ENCODE data around the gene MBP. TPM values are rescaled to one million over a fixed set of nuclear protein-coding genes. Genes with fewer than 3 reads are reported as not detected.

MBP gene
- total and polyA plus RNA-seq, 10 of the 15 experiments (the other 5 are each of a cell fraction or from before 2014, with no cell fraction given), result 12.2 to 67.8 (median 42.1) TPM

DNA sequence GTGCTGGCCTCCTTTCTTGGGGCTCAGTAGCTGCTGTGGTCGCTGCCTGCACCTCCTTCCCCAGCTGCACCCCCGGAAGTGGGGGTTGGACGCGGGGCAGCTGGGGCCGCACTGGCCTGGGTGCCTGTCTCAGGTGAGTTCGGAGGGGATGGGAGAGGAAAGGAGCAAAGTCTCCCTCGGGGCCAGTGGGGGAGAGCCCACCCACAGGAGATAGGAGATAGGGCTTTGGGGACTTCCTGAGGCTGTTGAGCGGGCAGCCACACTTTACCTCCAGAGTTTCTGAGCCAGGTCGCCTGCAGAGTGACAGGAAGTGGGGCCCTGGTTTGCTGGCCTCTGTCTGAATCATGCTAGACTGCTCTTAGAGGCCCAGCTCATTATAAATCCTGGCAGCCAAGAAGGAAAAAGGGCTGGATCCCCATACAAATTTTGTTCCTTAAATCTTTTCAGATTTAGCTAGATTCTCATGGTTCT, 8.1 kb downstream of the MBP start (continued):
- TF ChIP-seq, protein P1, sequence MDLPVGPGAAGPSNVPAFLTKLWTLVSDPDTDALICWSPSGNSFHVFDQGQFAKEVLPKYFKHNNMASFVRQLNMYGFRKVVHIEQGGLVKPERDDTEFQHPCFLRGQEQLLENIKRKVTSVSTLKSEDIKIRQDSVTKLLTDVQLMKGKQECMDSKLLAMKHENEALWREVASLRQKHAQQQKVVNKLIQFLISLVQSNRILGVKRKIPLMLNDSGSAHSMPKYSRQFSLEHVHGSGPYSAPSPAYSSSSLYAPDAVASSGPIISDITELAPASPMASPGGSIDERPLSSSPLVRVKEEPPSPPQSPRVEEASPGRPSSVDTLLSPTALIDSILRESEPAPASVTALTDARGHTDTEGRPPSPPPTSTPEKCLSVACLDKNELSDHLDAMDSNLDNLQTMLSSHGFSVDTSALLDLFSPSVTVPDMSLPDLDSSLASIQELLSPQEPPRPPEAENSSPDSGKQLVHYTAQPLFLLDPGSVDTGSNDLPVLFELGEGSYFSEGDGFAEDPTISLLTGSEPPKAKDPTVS (IDR thresholded peaks at IDR 0.05; ENCODE audit: low read depth, low read length), result no peak
- TF ChIP-seq SMC3 (IDR thresholded peaks at IDR 0.05; ENCODE audit: borderline replicate concordance, low read length) (no peak), IKZF2 (IDR thresholded peaks at IDR 0.05) (peak; percentile 61 to 74; a peak in 3 of 4 replicates), STAT1 (conservative IDR thresholded peaks at IDR 0.05) (no peak), ZNF207 (IDR thresholded peaks at IDR 0.05; ENCODE audit: borderline replicate concordance) (no peak), SIN3A (IDR thresholded peaks at IDR 0.05; ENCODE audit: low read depth, low read length) (no peak; the same call in 1 of the 2 replicates), SP1 (IDR thresholded peaks at IDR 0.05; ENCODE audit: low read depth, low read length) (peak; percentile 47), POLR2AphosphoS5 (IDR thresholded peaks at IDR 0.05; ENCODE audit: low read length) (peak; percentile 61; the same call in 1 of the 2 replicates), ESRRA (IDR thresholded peaks at IDR 0.05; ENCODE audit: low read length) (no peak), MTA2 (IDR thresholded peaks at IDR 0.05; ENCODE audit: low read depth) (peak; percentile 62; the same call in 1 of the 2 replicates), ZNF384 (IDR thresholded peaks at IDR 0.05; ENCODE audit: borderline replicate concordance, low read depth, low read length) (no peak), GATAD2B (conservative IDR thresholded peaks at IDR 0.05; ENCODE audit: low read depth) (peak; percentile 91), BMI1 (IDR thresholded peaks at IDR 0.05; ENCODE audit: borderline replicate concordance) (no peak), NFXL1 (IDR thresholded peaks at IDR 0.05; ENCODE audit: borderline replicate concordance) (no peak), EED (IDR thresholded peaks at IDR 0.05; ENCODE audit: low read depth) (peak; percentile 80), WRNIP1 (IDR thresholded peaks at IDR 0.05; ENCODE audit: borderline replicate concordance, low read depth, low read length) (no peak), EZH2 (IDR thresholded peaks at IDR 0.05; ENCODE audit: borderline replicate concordance, control insufficient read depth, low read depth, low read length) (no peak), ZNF622 (IDR thresholded peaks at IDR 0.05) (no peak), PML (IDR thresholded peaks at IDR 0.05; ENCODE audit: low read length) (no peak), NR2F1 (conservative IDR thresholded peaks at IDR 0.05) (0 out of 2 replicates have a peak, but pooled peaks have one; percentile 33)
- TF ChIP-seq, protein P2, sequence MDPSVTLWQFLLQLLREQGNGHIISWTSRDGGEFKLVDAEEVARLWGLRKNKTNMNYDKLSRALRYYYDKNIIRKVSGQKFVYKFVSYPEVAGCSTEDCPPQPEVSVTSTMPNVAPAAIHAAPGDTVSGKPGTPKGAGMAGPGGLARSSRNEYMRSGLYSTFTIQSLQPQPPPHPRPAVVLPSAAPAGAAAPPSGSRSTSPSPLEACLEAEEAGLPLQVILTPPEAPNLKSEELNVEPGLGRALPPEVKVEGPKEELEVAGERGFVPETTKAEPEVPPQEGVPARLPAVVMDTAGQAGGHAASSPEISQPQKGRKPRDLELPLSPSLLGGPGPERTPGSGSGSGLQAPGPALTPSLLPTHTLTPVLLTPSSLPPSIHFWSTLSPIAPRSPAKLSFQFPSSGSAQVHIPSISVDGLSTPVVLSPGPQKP (IDR thresholded peaks at IDR 0.05; ENCODE audit: low read depth, low read length), result peak; percentile 81
- TF ChIP-seq, protein P3, sequence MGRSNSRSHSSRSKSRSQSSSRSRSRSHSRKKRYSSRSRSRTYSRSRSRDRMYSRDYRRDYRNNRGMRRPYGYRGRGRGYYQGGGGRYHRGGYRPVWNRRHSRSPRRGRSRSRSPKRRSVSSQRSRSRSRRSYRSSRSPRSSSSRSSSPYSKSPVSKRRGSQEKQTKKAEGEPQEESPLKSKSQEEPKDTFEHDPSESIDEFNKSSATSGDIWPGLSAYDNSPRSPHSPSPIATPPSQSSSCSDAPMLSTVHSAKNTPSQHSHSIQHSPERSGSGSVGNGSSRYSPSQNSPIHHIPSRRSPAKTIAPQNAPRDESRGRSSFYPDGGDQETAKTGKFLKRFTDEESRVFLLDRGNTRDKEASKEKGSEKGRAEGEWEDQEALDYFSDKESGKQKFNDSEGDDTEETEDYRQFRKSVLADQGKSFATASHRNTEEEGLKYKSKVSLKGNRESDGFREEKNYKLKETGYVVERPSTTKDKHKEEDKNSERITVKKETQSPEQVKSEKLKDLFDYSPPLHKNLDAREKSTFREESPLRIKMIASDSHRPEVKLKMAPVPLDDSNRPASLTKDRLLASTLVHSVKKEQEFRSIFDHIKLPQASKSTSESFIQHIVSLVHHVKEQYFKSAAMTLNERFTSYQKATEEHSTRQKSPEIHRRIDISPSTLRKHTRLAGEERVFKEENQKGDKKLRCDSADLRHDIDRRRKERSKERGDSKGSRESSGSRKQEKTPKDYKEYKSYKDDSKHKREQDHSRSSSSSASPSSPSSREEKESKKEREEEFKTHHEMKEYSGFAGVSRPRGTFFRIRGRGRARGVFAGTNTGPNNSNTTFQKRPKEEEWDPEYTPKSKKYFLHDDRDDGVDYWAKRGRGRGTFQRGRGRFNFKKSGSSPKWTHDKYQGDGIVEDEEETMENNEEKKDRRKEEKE (IDR thresholded peaks at IDR 0.05), result no peak
- TF ChIP-seq, protein P4, sequence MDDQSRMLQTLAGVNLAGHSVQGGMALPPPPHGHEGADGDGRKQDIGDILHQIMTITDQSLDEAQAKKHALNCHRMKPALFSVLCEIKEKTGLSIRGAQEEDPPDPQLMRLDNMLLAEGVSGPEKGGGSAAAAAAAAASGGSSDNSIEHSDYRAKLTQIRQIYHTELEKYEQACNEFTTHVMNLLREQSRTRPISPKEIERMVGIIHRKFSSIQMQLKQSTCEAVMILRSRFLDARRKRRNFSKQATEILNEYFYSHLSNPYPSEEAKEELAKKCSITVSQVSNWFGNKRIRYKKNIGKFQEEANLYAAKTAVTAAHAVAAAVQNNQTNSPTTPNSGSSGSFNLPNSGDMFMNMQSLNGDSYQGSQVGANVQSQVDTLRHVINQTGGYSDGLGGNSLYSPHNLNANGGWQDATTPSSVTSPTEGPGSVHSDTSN (IDR thresholded peaks at IDR 0.05; ENCODE audit: insufficient replicate concordance, low read depth, low read length), result no peak
- TF ChIP-seq, protein P5, sequence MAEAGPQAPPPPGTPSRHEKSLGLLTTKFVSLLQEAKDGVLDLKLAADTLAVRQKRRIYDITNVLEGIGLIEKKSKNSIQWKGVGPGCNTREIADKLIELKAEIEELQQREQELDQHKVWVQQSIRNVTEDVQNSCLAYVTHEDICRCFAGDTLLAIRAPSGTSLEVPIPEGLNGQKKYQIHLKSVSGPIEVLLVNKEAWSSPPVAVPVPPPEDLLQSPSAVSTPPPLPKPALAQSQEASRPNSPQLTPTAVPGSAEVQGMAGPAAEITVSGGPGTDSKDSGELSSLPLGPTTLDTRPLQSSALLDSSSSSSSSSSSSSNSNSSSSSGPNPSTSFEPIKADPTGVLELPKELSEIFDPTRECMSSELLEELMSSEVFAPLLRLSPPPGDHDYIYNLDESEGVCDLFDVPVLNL (IDR thresholded peaks at IDR 0.05; ENCODE audit: low read depth, low read length), result 0 out of 2 replicates have a peak, but pooled peaks have one; percentile 26

Measured in GM12878 (cell line).